IPS-18c (cell line): ENCODE data around the gene RAB11FIP4.

ENCODE experiments used
- H3K4me3 ChIP-seq: 2 replicates; pipeline ENCODE4 v1.7.0; 2013; ENCODE audit warnings: low read depth, mild to moderate bottlenecking, low read length, moderate library complexity; ENCODE audit not compliant: insufficient read depth
- H3K9me3 ChIP-seq: one replicate; pipeline ENCODE4 v1.6.1; 2013; ENCODE audit warnings: mild to moderate bottlenecking, low read length, moderate library complexity; ENCODE audit not compliant: control insufficient read depth, insufficient read depth

RAB11FIP4 gene

GRCh38 chr17:31417051-31417792 is 25.7 kb downstream of the RAB11FIP4 start:
- H3K4me3 ChIP-seq, result no peak overlapping the region
- H3K9me3 ChIP-seq, result no peaks in the 10 kb centered on the region

DNA sequence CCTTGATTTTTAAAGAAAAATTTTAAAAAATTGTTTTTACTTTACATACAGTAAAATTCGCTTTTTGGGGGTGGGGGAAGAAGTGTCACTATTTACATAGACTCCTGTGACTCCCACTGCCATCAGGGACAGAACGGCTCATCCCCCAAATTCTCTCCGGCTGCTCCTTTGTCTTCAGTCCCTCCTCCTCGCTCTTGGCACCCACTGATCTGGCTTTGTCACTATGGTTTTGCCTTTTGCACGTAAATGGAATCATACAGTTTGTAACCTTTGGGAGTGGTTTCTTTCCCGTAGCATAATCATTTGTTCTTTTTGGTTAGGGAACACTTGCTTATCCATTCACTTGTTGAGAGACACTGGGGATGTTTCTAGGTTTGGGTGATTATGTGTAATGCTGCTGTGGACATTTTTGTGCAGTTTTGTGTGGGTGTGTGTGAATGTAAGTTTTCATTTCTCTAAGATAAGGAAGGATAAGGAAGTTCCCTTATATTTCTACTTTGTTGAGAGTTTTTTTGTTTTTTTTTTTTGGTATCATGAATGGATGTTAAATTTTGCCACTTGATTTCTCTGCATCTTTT is 27.4 kb downstream of the RAB11FIP4 start:
- no peak overlapping the region for H3K4me3 ChIP-seq

GRCh38 chr17:31422443-31422842 is 31.0 kb downstream of the RAB11FIP4 start:
- Histone ChIP-seq H3K9me3 (no peaks in the 10 kb centered on the region), H3K4me3 (no peak overlapping the region)

More for the DNA sequence above, 27.4 kb downstream of the RAB11FIP4 start:
- H3K9me3 ChIP-seq, result no peaks in the 10 kb centered on the region

GRCh38 chr17:31424944-31425281 is 33.4 kb downstream of the RAB11FIP4 start:
- no peaks in the 10 kb centered on the region for H3K9me3 ChIP-seq

DNA sequence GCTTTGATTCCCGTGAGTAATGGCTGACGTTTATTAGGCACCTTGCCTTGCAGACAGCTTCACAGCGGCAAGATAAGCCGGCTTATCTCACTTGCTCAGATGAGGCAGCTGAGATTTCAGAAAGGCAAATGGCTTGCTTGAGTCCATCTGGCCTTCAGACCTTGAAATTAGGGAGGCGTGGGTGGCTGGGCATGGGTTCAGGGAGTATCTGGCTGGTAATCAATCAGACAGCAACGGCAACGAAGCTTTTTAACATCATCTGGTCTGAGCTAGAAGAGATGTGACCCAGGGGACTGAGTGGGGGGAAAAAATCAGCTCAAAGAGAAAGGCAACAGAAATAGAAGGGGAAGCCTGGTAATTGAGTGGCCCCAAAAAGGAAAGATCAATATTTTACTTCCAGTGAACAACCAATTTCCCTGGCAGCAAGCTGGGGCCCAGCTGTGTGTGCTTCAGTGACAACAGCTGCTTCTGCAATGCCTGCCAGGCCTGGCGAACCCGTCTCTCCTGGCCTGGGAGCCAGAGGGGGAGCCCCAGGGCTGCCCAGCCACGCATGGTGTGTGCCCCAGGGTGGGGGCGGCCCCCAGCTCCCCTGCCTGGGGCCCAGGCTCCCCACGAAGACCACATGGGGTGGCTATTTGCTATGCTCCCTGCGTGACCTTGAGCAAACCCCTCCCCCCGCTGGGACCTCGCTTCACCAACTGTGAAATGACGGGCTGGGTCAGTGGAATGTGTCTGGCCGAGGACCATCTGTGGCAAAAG is 34.0 kb downstream of the RAB11FIP4 start:
- Histone ChIP-seq H3K4me3 (no peak overlapping the region), H3K9me3 (no peaks in the 10 kb centered on the region)

More at GRCh38 chr17:31424944-31425281, 33.4 kb downstream of the RAB11FIP4 start:
- H3K4me3 ChIP-seq, result no peak overlapping the region

DNA sequence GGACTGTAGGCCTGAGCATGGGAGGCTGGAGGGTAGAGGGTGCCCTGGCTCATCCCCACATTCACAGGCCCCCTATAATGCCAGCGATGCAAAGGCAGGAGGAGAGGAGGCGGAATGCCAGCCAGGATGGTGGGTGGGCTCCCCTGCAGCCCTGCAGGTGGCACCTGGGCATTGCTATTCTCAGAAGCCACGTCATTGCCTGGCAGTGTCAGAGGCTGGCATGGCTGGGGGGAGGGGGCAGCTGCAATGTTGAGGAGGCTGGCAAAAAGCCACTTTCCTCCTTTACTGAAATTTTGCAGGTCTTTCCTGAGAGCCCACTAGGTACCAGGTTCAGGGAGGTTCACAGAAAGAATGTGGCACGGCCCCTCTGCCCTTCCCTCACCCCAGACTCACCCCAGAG is 36.2 kb downstream of the RAB11FIP4 start:
- H3K4me3 ChIP-seq, result no peak overlapping the region
- no peaks in the 10 kb centered on the region for H3K9me3 ChIP-seq

DNA sequence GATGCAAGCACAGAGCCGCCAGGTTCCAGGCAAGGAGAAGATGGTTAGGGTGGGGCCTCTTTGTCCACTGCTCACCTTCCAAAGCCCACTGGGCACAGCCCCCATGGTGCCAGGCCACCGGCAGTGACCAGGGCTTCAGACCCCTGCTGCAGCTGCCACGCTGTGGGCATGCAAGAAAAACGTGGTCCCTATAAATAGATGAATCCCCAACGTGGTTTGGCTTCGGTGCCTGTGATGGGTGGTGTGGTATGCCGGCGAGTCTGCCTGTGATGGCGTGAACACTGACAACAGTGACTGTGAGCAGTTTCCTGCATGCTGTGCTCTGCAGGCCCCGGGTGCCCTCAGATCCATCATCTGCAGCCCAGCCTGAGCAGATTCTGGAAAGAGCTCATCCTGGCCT is 36.6 kb downstream of the RAB11FIP4 start:
- Histone ChIP-seq H3K4me3 (no peak overlapping the region), H3K9me3 (no peaks in the 10 kb centered on the region)

GRCh38 chr17:31428512-31428911 is 37.0 kb downstream of the RAB11FIP4 start:
- no peaks in the 10 kb centered on the region for H3K9me3 ChIP-seq
- H3K4me3 ChIP-seq, result no peak overlapping the region

DNA sequence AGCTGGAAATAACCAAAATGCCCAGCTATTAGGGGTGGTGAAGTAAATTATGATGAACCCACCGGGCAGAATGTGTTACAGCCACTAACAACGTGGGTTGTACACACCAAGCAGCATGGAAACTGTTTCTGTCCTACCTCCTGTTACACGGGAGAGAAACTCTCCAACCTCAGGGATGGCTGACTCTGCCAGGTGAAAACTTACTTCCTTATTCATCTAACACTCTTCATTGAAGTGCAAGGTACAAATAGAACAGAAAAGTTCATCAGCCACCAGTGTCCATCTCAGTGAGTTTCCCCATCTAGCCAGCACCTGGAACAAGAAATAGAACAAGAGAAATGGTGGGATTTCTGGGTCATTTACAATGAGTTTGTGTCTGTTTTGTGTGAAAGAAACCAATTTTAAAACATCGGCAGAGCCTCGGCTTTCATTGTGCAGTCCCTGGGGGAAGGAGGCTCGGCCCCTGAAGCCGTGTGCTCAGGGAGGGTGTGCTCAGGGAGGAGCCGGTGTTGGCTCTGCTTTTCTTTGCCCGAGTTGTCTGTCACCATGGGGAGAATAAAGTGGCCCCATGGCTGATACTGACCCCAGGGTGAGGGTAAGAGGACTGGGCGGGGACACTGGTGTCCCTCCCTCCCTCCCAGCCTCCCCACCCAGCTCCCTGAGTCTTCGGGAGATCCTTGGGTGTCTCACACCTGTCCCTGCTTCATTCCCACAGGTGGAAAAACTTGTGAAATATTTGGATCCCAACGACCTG is 39.8 kb downstream of the RAB11FIP4 start:
- no peaks in the 10 kb centered on the region for H3K9me3 ChIP-seq
- no peak overlapping the region for H3K4me3 ChIP-seq

DNA sequence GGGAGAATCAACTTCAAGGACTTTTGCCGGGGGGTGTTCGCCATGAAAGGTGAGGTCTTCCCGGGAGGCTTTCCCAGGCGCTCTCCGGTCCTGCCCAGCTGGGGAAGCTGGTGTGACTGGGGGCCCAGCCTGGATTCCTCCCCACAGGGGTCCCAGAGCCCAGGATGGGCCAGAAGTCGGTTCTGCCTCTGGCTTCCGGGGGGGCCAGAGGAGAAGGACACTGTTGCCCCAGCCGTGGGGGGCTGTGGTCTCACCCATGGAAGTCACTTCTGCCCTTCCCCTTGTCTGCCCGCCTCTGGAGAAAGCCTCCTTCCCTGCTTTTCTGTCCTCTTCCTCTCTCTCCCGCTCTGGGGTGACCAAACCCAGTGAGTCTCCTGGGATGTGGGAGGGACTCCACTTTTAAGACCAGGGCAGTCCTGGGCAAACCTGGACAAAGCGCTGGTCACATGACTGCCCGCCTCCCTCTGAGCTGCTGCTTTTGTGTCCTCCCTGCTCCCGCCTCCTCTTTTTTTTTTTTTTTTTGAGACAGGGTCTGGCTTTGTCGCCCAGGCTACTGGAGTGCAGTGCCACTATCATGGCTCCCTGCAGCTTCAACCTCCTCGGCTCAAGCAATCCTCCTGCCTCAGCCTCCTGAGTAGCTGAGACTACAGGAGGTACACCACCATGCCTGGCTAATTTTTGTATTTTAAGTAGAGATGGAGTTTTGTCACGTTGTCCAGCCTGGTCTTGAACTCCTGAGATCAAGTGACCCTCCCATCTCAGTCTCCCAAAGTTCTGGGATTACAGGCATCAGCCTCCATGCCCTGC is 40.6 kb downstream of the RAB11FIP4 start:
- no peaks in the 10 kb centered on the region for H3K9me3 ChIP-seq
- H3K4me3 ChIP-seq, result no peak overlapping the region

- Histone ChIP-seq H3K4me3 (no peak overlapping the region), H3K9me3 (no peaks in the 10 kb centered on the region)
Observed at GRCh38 chr17:31433091-31433790, 41.8 kb downstream of the RAB11FIP4 start.

GRCh38 chr17:31433811-31434726 is 42.6 kb downstream of the RAB11FIP4 start:
- Histone ChIP-seq H3K4me3 (no peak overlapping the region), H3K9me3 (no peaks in the 10 kb centered on the region)

GRCh38 chr17:31434727-31435050 is 43.2 kb downstream of the RAB11FIP4 start:
- Histone ChIP-seq H3K4me3 (no peak overlapping the region), H3K9me3 (no peaks in the 10 kb centered on the region)

DNA sequence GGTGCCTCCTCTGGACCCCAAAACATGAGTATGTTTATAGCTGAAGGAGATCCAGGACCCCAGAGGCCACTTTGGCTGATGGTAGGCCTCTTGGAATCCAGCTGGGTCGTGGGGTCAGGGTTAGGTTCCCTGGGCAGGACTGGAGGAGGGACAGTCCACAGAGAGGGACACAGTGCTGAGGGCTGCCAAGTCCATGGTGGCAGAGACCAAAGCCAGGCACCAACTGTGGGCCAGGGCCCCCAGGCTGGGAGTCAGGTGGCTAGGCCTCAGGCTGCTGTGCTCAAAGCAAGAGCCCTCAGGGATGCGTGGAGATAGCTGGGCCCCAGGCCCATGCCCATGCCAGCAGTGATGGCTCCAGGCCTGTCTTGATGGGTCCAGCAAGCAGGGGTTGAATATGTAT is 44.1 kb downstream of the RAB11FIP4 start:
- Histone ChIP-seq H3K4me3 (no peak overlapping the region), H3K9me3 (no peaks in the 10 kb centered on the region)

GRCh38 chr17:31437720-31438400 is 46.4 kb downstream of the RAB11FIP4 start:
- Histone ChIP-seq H3K4me3 (no peak overlapping the region), H3K9me3 (no peaks in the 10 kb centered on the region)
